Esophagus squamous epithelium (tissue), 5 donors: ENCODE results near the gene CDCA7. TPM values are rescaled to one million over a fixed set of nuclear protein-coding genes. Genes with fewer than 3 reads are reported as not detected.
"Not testable (repeated sequence)": the region's sequence is repeated elsewhere in the genome, so short reads cannot be mapped to it uniquely, and the experiment has no call there.

ENCODE experiments used
- DNase-seq: peaks from one replicate; lab custom pipeline; 2025; lab: John Stamatoyannopoulos, UW
- H3K27ac ChIP-seq, 4 donors: fragments of 200-600 bp; sonication (generic); one replicate each; pipeline ENCODE4 v1.5.1; 2016 to 2019; ENCODE audit warnings: mild to moderate bottlenecking in 1 of 4
- H3K27me3 ChIP-seq, 4 donors: fragments of 200-600 bp; sonication (generic); 1 replicate in 3 of 4; 2 replicates in 1 of 4; pipeline versions ENCODE4 v1.5.1 to v1.6.0; 2017 to 2021; ENCODE audit warnings: antibody characterized with exemption in 1 of 4
- H3K36me3 ChIP-seq, 3 donors: fragments of 200-600 bp; sonication (generic); one replicate each; pipeline ENCODE4 v1.5.1; 2016 to 2019
- H3K4me1 ChIP-seq, 3 donors: fragments of 200-600 bp; sonication (generic); one replicate each; pipeline ENCODE4 v1.5.1; 2017 to 2019
- H3K4me3 ChIP-seq, 4 donors: fragments of 200-600 bp; sonication (generic); 1 replicate in 3 of 4; 2 replicates in 1 of 4; pipeline ENCODE4 v1.5.1; 2016 to 2019; ENCODE audit warnings: mild to moderate bottlenecking in 2 of 4, moderate library complexity in 1 of 4
- H3K9me3 ChIP-seq, 3 donors: fragments of 200-600 bp; sonication (generic); one replicate each; pipeline ENCODE4 v1.5.1; 2016 to 2019
- POLR2A ChIP-seq, 4 donors: fragments of 450-650 bp; IDR thresholded peaks; one replicate each; pipeline ENCODE4 v1.6.1; 2017; ENCODE audit warnings: antibody characterized with exemption in 4 of 4, mild to moderate bottlenecking in 4 of 4, moderate library complexity in 3 of 4
- WGBS, 2 donors: methylation state at CpG; one replicate each; pipeline ENCODE4 v1.1.5; 2018; 5-methylcytosine and 5-hydroxymethylcytosine counted together
- intact Hi-C: fragments of 100-400 bp; cut with DNase I; formaldehyde crosslinking; loops from one replicate; pipeline ENCODE4 v1.15.0; 2022
- total RNA-seq, 4 donors: library from RNA; depleted of rRNA; stranded (reverse); fragments of >200 nt; gene quantifications; one replicate each; pipeline ENCODE4 v1.1.0, GENCODE V29; 2016
- TF ChIP-seq, protein P1 (sequence below), 6 experiments: fragments of 450-650 bp in 4 of 6; fragments of 200-600 bp in 2 of 6; sonication (generic) in 2 of 6; IDR thresholded peaks; one replicate each; pipeline ENCODE4 v1.5.1; 2016 to 2019; ENCODE audit warnings: antibody characterized with exemption in 6 of 6, mild to moderate bottlenecking in 4 of 6, moderate library complexity in 4 of 6
- donor health status: DM: yes; HTN: yes; CAD: no.

Gene CDCA7
- total RNA-seq, 4 donors from 2014 or later, result 8.8 to 18.4 (median 10.6) TPM

DNA sequence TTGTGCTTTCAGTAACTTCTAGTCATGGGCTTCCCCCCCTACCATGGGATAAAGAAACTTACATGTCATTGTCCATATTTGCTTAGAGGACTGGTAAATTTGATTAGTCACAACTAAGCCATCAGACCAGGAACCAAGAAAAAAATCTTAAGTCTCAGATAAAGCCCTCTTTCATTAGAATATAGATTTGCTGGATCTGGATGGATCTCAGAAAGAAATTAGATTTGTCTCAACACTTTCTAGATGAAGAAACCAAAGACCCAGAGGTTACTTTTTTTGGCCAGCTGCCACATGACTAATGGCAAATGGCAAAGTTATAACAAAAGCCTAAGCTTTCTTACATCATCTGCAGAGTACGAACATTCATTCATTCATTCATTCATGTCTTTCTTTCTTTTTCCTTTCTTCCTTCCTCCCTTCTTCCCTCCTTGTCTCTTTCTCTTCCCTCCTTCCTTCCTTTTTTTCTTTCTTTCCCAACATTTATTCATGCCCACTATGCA is 60.2 kb downstream of the CDCA7 start:
- Histone ChIP-seq H3K27ac (no peak overlapping the region), H3K27me3 (peaks cover 0 to 13% (median 0%) of the 10 kb centered on the region in 4 donors), H3K9me3 (no peaks in the 10 kb centered on the region), H3K4me1 (peaks cover 0 to 5% (median 0%) of the 10 kb centered on the region in 3 donors), H3K4me3 (no peak overlapping the region), H3K36me3 (no peaks in the 10 kb centered on the region)
- WGBS, 2 donors, result 29 to 32% methylated on average over 1 of the region's 1 CpG
- no peak for DNase-seq
- TF ChIP-seq, protein P1, sequence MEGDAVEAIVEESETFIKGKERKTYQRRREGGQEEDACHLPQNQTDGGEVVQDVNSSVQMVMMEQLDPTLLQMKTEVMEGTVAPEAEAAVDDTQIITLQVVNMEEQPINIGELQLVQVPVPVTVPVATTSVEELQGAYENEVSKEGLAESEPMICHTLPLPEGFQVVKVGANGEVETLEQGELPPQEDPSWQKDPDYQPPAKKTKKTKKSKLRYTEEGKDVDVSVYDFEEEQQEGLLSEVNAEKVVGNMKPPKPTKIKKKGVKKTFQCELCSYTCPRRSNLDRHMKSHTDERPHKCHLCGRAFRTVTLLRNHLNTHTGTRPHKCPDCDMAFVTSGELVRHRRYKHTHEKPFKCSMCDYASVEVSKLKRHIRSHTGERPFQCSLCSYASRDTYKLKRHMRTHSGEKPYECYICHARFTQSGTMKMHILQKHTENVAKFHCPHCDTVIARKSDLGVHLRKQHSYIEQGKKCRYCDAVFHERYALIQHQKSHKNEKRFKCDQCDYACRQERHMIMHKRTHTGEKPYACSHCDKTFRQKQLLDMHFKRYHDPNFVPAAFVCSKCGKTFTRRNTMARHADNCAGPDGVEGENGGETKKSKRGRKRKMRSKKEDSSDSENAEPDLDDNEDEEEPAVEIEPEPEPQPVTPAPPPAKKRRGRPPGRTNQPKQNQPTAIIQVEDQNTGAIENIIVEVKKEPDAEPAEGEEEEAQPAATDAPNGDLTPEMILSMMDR (IDR thresholded peaks at IDR 0.05), result no peak
- TF ChIP-seq POLR2A (IDR thresholded peaks at IDR 0.05), result no peak
- intact Hi-C loops, result no loop called here

DNA sequence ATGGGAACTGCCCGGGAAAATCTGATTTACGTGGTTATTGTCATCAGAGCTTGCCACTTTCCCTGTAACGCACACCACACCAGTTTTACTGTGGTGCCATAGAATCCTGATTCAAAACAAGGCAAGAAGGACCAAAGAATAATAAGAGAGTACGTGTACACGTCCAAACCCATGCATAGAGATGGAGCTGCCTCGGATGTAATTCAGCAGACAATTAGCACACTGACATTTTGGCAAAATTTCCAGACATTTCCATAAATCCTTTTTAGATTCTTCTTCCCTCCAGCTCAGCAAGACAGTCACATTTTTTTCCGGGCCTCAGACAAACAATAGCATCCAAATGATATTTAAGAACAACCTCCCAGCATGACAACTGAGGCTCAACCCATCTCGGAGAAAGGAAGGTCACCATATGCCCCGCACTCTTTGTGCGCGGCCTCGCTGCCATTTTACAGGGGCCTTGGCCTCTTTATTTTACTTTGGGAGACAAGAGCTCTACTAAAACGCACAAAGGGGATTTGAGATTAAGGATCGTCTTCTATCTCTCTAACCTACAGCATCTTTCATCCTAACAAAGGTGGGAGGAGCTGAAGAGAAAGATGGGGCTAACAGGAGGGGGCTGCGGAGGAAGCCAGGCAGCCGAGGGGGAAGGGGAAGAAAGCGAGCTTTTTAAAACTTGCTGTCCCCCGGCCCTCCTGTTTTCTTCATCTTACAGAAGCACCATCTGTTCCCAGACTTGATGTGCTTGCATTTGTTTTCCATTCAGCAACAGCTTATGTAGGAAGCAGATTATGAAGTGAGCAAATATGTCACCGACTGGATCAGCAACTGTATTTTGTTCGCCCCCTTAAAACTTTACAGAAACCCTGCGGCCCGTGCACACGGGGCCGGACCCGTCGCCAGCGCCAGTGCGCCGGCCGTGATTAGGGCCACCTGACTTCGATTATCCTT is 61.0 kb downstream of the CDCA7 start:
- DNase-seq, result no peak
- TF ChIP-seq POLR2A (IDR thresholded peaks at IDR 0.05), result no peak
- TF ChIP-seq, protein P1 (IDR thresholded peaks at IDR 0.05), result no peak
- Histone ChIP-seq H3K27me3 (peaks cover 0 to 13% (median 0%) of the 10 kb centered on the region in 4 donors), H3K9me3 (no peaks in the 10 kb centered on the region), H3K36me3 (no peaks in the 10 kb centered on the region), H3K4me3 (no peak overlapping the region), H3K4me1 (peaks cover 0 to 5% (median 0%) of the 10 kb centered on the region in 3 donors), H3K27ac (no peak overlapping the region)
- intact Hi-C loops, result no loop called here
- WGBS, 2 donors, result 66 to 74% methylated on average over 31 of the region's 31 CpGs

DNA sequence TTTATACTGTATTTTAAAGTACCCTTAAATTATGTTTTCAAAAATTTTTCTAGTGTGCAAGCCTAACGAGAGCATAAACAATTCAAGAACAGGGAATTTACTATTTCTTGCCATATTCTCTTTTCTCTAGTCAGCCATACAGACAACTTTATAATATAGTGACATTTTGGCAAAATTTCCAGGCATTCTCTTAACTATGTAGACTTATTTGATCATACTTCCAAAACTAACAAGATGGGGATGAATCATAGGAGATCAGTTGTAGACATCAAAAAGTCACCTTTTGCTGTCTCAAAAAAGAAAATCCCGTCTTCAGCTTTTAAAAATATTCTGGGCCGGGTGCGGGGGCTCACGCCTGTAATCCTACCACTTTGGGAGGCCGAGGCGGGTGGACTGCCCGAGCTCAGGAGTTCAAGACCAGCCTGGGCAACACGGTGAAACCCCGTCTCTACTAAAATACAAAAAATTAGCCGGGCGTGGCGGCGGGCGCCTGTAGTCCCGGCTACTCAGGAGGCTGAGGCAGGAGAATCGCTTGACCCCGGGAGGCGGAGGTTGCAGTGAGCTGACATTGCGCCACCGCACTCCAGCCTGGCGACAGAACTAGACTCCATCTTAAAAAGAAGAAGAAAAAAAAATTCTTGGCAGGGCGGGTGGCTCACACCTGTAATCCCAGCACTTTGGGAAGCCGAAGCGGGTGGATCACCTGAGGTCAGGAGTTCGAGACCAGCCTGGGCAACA is 61.9 kb downstream of the CDCA7 start:
- H3K27me3 ChIP-seq, result peaks cover 0 to 15% (median 0%) of the 10 kb centered on the region in 4 donors
- H3K4me1 ChIP-seq, H3K4me3 ChIP-seq, H3K27ac ChIP-seq, H3K36me3 ChIP-seq, DNase-seq, H3K9me3 ChIP-seq, intact Hi-C loops: not testable (repeated sequence)
- WGBS, 2 donors, result 76 to 80% methylated on average over 11 to 23 of the region's 26 CpGs

DNA sequence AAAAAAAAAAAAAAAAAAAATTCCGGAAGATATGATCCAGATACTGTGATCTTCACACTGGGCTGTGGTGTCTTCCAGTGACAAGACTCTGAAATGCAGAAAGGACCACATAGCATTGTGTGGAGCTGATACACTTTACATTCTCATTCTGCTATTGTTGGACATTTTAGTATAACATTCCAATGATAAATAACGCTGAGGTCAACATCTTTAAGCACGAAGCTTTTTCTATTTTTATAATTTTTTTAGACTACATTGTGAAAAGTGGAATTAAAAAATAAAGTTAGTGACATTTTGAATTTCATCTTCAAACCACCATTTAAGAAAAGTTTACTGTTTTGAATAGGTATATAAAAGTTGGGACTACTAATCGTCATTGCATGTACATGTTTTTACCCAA is 62.7 kb downstream of the CDCA7 start:
- Histone ChIP-seq H3K4me3 (no peak overlapping the region), H3K27me3 (peaks cover 0 to 16% (median 0%) of the 10 kb centered on the region in 4 donors), H3K27ac (no peak overlapping the region), H3K4me1 (peaks cover 0 to 5% (median 0%) of the 10 kb centered on the region in 3 donors), H3K36me3 (no peaks in the 10 kb centered on the region), H3K9me3 (no peaks in the 10 kb centered on the region)
- no peak for DNase-seq
- intact Hi-C loops, result no loop called here
- WGBS, 2 donors, result 91 to 93% methylated on average over 4 of the region's 4 CpGs
- TF ChIP-seq POLR2A (IDR thresholded peaks at IDR 0.05), result no peak
- TF ChIP-seq, protein P1 (IDR thresholded peaks at IDR 0.05), result no peak

DNA sequence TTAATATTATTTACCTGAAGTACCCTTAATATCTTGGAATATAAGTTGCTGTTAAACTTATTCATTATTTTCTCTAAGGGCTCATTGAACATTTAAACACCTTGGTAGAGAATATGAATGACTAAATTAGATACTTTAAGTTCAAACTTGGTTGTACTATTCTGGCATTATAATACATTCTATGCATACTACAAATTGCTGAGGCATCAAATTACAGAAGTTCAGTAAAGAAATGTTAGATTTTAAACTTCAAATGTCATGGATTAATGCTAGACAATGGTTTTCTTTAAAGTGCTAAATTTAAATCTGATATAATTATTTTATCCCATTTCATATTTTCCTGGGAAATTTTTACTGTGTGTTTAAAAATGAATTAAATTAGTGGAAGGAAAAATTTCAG is 63.1 kb downstream of the CDCA7 start:
- peaks cover 0 to 16% (median 0%) of the 10 kb centered on the region in 4 donors for H3K27me3 ChIP-seq
- H3K9me3 ChIP-seq, result no peaks in the 10 kb centered on the region
- intact Hi-C loops, result no loop called here
- no peak for DNase-seq
- no peak overlapping the region for H3K27ac ChIP-seq
- no peak overlapping the region for H3K4me3 ChIP-seq
- H3K36me3 ChIP-seq, result no peaks in the 10 kb centered on the region
- peaks cover 0 to 5% (median 0%) of the 10 kb centered on the region in 3 donors for H3K4me1 ChIP-seq
- TF ChIP-seq, protein P1 (IDR thresholded peaks at IDR 0.05), result no peak
- TF ChIP-seq POLR2A (IDR thresholded peaks at IDR 0.05), result no peak
